OCI-LY3 (cell line): ENCODE data around the gene SMIM23.

Experiments
- H2AFZ ChIP-seq: fragments of 200-600, 300-600 bp; shearing (Covaris generic); 2 replicates; pipeline ENCODE4 v1.6.0; 2014; ENCODE audit warnings: antibody characterized with exemption, low read depth, low read length
- H3K27ac ChIP-seq: fragments of 200-600, 300-600 bp; sonication (generic); 2 replicates; pipeline ENCODE4 v1.5.1; 2014; ENCODE audit warnings: mild to moderate bottlenecking, low read length, moderate library complexity, mixed read lengths
- H3K27me3 ChIP-seq: fragments of 200-600, 300-600 bp; sonication (generic); 2 replicates; pipeline ENCODE4 v1.6.1; 2014; ENCODE audit warnings: low read depth, low read length, mixed read lengths
- H3K36me3 ChIP-seq: fragments of 200-600, 300-600 bp; sonication (generic); replicated peaks from 2 replicates; pipeline ENCODE3; 2014; ENCODE audit warnings: low read depth, low read length, mixed read lengths
- H3K4me1 ChIP-seq: fragments of 300-600, 200-600 bp; sonication (generic); 2 replicates; pipeline ENCODE4 v1.6.1; 2014; ENCODE audit warnings: low read length, mixed read lengths
- H3K4me2 ChIP-seq: fragments of 200-600, 300-600 bp; sonication (generic); 2 replicates; pipeline ENCODE4 v1.6.1; 2014; ENCODE audit warnings: low read length, mixed read lengths
- H3K4me3 ChIP-seq: fragments of 300-600, 200-600 bp; sonication (generic); 2 replicates; pipeline ENCODE4 v1.5.1; 2014; ENCODE audit warnings: antibody characterized with exemption, mild to moderate bottlenecking, low read length, moderate library complexity
- H3K79me2 ChIP-seq: fragments of 300-600, 200-600 bp; shearing (Covaris generic); 2 replicates; pipeline ENCODE4 v1.6.1; 2014; ENCODE audit warnings: mild to moderate bottlenecking, low read length, mixed read lengths
- H3K9ac ChIP-seq: fragments of 300-600, 200-600 bp; shearing (Covaris generic); 2 replicates; pipeline ENCODE4 v1.6.0; 2014; ENCODE audit warnings: mild to moderate bottlenecking, low read length, moderate library complexity
- H3K9me3 ChIP-seq: fragments of 200-600, 300-600 bp; shearing (Covaris generic); 2 replicates; pipeline ENCODE4 v1.6.1; 2014; ENCODE audit warnings: low read length, mixed read lengths; ENCODE audit not compliant: insufficient read depth
- H4K20me1 ChIP-seq: fragments of 200-600, 300-600 bp; sonication (generic); 2 replicates; pipeline ENCODE4 v1.6.1; 2016; ENCODE audit warnings: low read length, mixed read lengths; ENCODE audit not compliant: insufficient read depth
- EZH2phosphoT487 ChIP-seq: fragments of 200-600 bp; shearing (Covaris generic); IDR thresholded peaks from 2 replicates; pipeline ENCODE4 v1.6.1; 2018; ENCODE audit warnings: antibody characterized with exemption, mixed run types, low read depth
- TF ChIP-seq, protein P1 (sequence below): fragments of 200-600, 300-600 bp; sonication (generic); IDR thresholded peaks from 2 replicates; pipeline ENCODE4 v1.5.1; 2014; ENCODE audit warnings: antibody characterized with exemption, low read length, low read depth

SMIM23 gene

GRCh38 chr5:171743436-171744076 lies 42.1 kb upstream of the SMIM23 start:
- H4K20me1 ChIP-seq, result no peaks in the 10 kb centered on the region
- H3K4me1 ChIP-seq, result peaks cover 20% of the 10 kb centered on the region
- H2AFZ ChIP-seq, result no peak overlapping the region
- H3K4me2 ChIP-seq, result peak overlapping the region; percentile 29; the same call in 1 of the 2 replicates
- no peak overlapping the region; the same call in 1 of the 2 replicates for H3K9ac ChIP-seq
- peak overlapping the region; percentile 38 for H3K27ac ChIP-seq
- H3K79me2 ChIP-seq, result no peaks in the 10 kb centered on the region
- TF ChIP-seq, protein P1, sequence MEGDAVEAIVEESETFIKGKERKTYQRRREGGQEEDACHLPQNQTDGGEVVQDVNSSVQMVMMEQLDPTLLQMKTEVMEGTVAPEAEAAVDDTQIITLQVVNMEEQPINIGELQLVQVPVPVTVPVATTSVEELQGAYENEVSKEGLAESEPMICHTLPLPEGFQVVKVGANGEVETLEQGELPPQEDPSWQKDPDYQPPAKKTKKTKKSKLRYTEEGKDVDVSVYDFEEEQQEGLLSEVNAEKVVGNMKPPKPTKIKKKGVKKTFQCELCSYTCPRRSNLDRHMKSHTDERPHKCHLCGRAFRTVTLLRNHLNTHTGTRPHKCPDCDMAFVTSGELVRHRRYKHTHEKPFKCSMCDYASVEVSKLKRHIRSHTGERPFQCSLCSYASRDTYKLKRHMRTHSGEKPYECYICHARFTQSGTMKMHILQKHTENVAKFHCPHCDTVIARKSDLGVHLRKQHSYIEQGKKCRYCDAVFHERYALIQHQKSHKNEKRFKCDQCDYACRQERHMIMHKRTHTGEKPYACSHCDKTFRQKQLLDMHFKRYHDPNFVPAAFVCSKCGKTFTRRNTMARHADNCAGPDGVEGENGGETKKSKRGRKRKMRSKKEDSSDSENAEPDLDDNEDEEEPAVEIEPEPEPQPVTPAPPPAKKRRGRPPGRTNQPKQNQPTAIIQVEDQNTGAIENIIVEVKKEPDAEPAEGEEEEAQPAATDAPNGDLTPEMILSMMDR, result no peak
- no peak for TF ChIP-seq EZH2phosphoT487
- H3K4me3 ChIP-seq, result no peak overlapping the region
- 0 out of 2 replicates have a peak, but pooled peaks cover 3% of the 10 kb centered on the region for H3K27me3 ChIP-seq
- H3K36me3 ChIP-seq, result peaks cover 4% of the 10 kb centered on the region
- peaks cover 3% of the 10 kb centered on the region for H3K9me3 ChIP-seq

DNA sequence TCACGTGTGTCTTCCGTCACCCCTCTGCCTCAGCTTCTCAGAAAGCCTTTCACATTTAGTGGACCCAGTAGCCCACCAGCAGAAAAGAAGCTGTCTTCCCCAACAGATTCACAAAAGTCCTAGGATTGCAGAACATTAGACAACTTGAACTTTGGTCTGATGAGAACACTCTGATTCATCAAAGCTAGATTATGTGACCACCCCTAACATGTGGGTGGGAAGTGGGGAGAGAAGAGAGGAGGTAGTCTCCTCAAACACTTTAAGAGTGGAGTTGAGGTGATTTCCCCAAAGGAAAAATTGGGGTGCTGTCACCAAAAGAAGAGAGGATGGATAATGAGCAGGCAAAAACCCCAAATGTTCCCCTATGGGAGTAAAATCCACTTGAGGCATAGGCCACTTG lies 41.4 kb upstream of the SMIM23 start:
- H2AFZ ChIP-seq, result no peak overlapping the region

DNA sequence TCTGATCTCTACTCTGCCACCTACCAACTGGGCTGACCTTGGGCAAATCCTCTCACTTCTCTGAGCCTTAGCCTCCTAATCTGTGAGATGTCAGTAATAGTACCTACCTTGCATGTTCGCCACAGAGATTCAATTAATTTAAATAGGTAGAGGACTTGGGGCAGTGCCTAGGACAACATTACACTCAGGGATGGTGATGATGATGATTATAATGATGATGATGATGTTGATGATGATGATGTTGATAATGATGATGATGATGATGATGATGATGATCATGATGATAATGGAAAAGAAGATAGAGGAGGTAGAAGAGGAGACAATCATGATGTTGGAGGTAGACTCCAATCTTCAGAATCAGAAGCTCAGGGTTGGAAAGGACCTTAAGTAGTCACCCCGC lies 40.7 kb upstream of the SMIM23 start:
- H3K79me2 ChIP-seq, result no peaks in the 10 kb centered on the region
- H4K20me1 ChIP-seq, result no peaks in the 10 kb centered on the region
- no peak overlapping the region for H3K4me3 ChIP-seq
- H3K9ac ChIP-seq, result no peak overlapping the region
- H3K9me3 ChIP-seq, result peaks cover 3% of the 10 kb centered on the region
- no peak overlapping the region for H3K27ac ChIP-seq
- peaks cover 4% of the 10 kb centered on the region for H3K36me3 ChIP-seq
- no peak overlapping the region for H2AFZ ChIP-seq
- H3K4me2 ChIP-seq, result no peak overlapping the region
- peaks cover 20% of the 10 kb centered on the region for H3K4me1 ChIP-seq
- TF ChIP-seq, protein P1, result no peak
- no peak for TF ChIP-seq EZH2phosphoT487
- 0 out of 2 replicates have a peak, but pooled peaks cover 3% of the 10 kb centered on the region for H3K27me3 ChIP-seq

More for the DNA sequence above, 41.4 kb upstream of the SMIM23 start:
- Histone ChIP-seq H3K36me3 (peaks cover 4% of the 10 kb centered on the region), H3K4me2 (no peak overlapping the region), H3K9ac (no peak overlapping the region), H3K27ac (no peak overlapping the region), H3K4me1 (peaks cover 20% of the 10 kb centered on the region), H3K27me3 (0 out of 2 replicates have a peak, but pooled peaks cover 3% of the 10 kb centered on the region), H3K4me3 (no peak overlapping the region), H4K20me1 (no peaks in the 10 kb centered on the region), H3K9me3 (peaks cover 3% of the 10 kb centered on the region), H3K79me2 (no peaks in the 10 kb centered on the region)
- TF ChIP-seq, protein P1, result no peak
- no peak for TF ChIP-seq EZH2phosphoT487

GRCh38 chr5:171745602-171746001 lies 40.0 kb upstream of the SMIM23 start:
- H3K36me3 ChIP-seq, result peaks cover 4% of the 10 kb centered on the region
- TF ChIP-seq, protein P1, result no peak
- TF ChIP-seq EZH2phosphoT487, result no peak
- H3K9me3 ChIP-seq, result peaks cover 3% of the 10 kb centered on the region
- no peak overlapping the region for H3K4me3 ChIP-seq
- no peaks in the 10 kb centered on the region for H3K79me2 ChIP-seq
- H2AFZ ChIP-seq, result no peak overlapping the region
- H3K4me1 ChIP-seq, result peaks cover 20% of the 10 kb centered on the region
- H3K27ac ChIP-seq, result no peak overlapping the region
- no peaks in the 10 kb centered on the region for H4K20me1 ChIP-seq
- no peak overlapping the region for H3K9ac ChIP-seq
- 0 out of 2 replicates have a peak, but pooled peaks cover 3% of the 10 kb centered on the region for H3K27me3 ChIP-seq
- H3K4me2 ChIP-seq, result no peak overlapping the region
